Stomach (tissue), 19 donors: ENCODE measurements around the gene PRAMEF1. TPM values are rescaled to one million over a fixed set of nuclear protein-coding genes. Genes with fewer than 3 reads are reported as not detected.
"Not testable (repeated sequence)": the region's sequence is repeated elsewhere in the genome, so short reads cannot be mapped to it uniquely, and the experiment has no call there.

Experiments used
- DNase-seq, 2 donors: peaks; one replicate each; pipeline versions ENCODE4 v3.0.0 to v3.0.0-alpha.2; 2013 to 2019
- H3K27ac ChIP-seq, 5 donors: fragments of 200-600 bp in 4 of 5; sonication (generic) in 4 of 5; one replicate each; pipeline ENCODE4 v1.5.1; 2013 to 2019; ENCODE audit warnings: mild to moderate bottlenecking in 1 of 5, moderate library complexity in 1 of 5
- H3K27me3 ChIP-seq, 3 donors: fragments of 200-600 bp; sonication (generic); one replicate each; pipeline ENCODE4 v1.5.1; 2017 to 2019; ENCODE audit warnings: mixed run types in 1 of 3
- H3K36me3 ChIP-seq, 4 donors: fragments of 200-600 bp; sonication (generic); 1 replicate in 3 of 4; 2 replicates in 1 of 4; pipeline ENCODE4 v1.5.1; 2016 to 2019
- H3K4me1 ChIP-seq, 4 donors: fragments of 200-600 bp; sonication (generic); one replicate each; pipeline ENCODE4 v1.5.1; 2016 to 2019
- H3K4me3 ChIP-seq, 4 donors: fragments of 200-600 bp; sonication (generic) in 3 of 4; one replicate each; pipeline ENCODE4 v1.5.1; 2016 to 2019; ENCODE audit warnings: mild to moderate bottlenecking in 1 of 4
- H3K9me3 ChIP-seq, 4 donors: fragments of 200-600 bp; sonication (generic); one replicate each; pipeline ENCODE4 v1.5.1; 2016 to 2019
- CTCF ChIP-seq, 7 experiments: fragments of 450-650 bp in 4 of 7; fragments of 200-600 bp in 3 of 7; sonication (generic) in 3 of 7; IDR thresholded peaks; one replicate each; pipeline ENCODE4 v1.5.1; 2016 to 2019; ENCODE audit warnings: antibody characterized with exemption in 7 of 7, control low read depth in 2 of 7, mild to moderate bottlenecking in 1 of 7
- EP300 ChIP-seq: sonication (generic); formaldehyde crosslinking; IDR thresholded peaks from one replicate; pipeline ENCODE4 v1.6.1; 2017; ENCODE audit warnings: antibody characterized with exemption
- POLR2A ChIP-seq, 4 donors: fragments of 450-650 bp; IDR thresholded peaks; one replicate each; pipeline ENCODE4 v1.6.1; 2016; ENCODE audit warnings: antibody characterized with exemption in 4 of 4, control low read depth in 2 of 4, mild to moderate bottlenecking in 1 of 4, moderate library complexity in 1 of 4
- POLR2AphosphoS5 ChIP-seq, 3 donors: sonication (generic); formaldehyde crosslinking; IDR thresholded peaks; one replicate each; pipeline ENCODE4 v1.6.1; 2016; ENCODE audit warnings: antibody characterized with exemption in 3 of 3
- WGBS, 5 donors: extraction: QIAGEN DNeasy Blood & Tissue Kit in 3 of 5; methylation state at CpG; one replicate each; pipeline versions ENCODE4 v1.1.5 to v1.1.7; 2013 to 2018; 5-methylcytosine and 5-hydroxymethylcytosine counted together
- intact Hi-C: fragments of 100-400 bp; cut with DNase I; formaldehyde crosslinking; loops from one replicate; pipeline ENCODE4 v1.15.1; 2023; ENCODE audit warnings: low total_unique reads
- long read RNA-seq, 10 donors: transcript quantifications; one replicate each; lab custom pipeline, GENCODE V29; 2026
- polyA plus RNA-seq, 3 donors: library from polyadenylated mRNA; stranded (reverse); fragments of 200-250 nt; gene quantifications; one replicate each; pipeline ENCODE4 v1.2.3, GENCODE V29; 2013
- total RNA-seq, 5 donors: library from RNA; depleted of rRNA; stranded (reverse); fragments of >200 nt; gene quantifications; one replicate each; pipeline versions ENCODE4 v1.1.0 to v1.2.3, GENCODE V29; 2014 to 2016
- donor health status: healthy with polysubstance abuse.
- donor health status: Bipolar disorder and iron deficiency.
- donor health status: healthy.

The PRAMEF1 gene
- total RNA-seq (not detected), polyA plus RNA-seq (not detected)
- long read RNA-seq, donor 1 = 0 reads
- long read RNA-seq, donor 2 = 0 reads
- long read RNA-seq, donor 3 = 0 reads
- long read RNA-seq, donor 4 = 0 reads
- long read RNA-seq, donor 5 = 0 reads
- long read RNA-seq, donor 6 = 0 reads
- long read RNA-seq, donor 7 = 0 reads
- long read RNA-seq, donor 8 = 0 reads
- long read RNA-seq, donor 9 = 0 reads
- long read RNA-seq, donor 10 = 0 reads

GRCh38 chr1:12791097-12791496 lies at the start of gene PRAMEF1:
Gene PRAMEF1, plus strand, starts transcription at chr1:12791397. Its CDS starts 1,831 bp downstream, at chr1:12793228.
- H3K36me3 ChIP-seq, H3K4me1 ChIP-seq, DNase-seq, H3K4me3 ChIP-seq, intact Hi-C loops, H3K27me3 ChIP-seq, H3K27ac ChIP-seq: not testable (repeated sequence)
- H3K9me3 ChIP-seq = peaks cover 0 to 17% (median 8%) of the 10 kb centered on the region in 4 donors
- 57 to 88% (median 82%) methylated on average over 3 to 5 of the region's 5 CpGs for WGBS, 5 donors

- no peak overlapping the region for H3K27ac ChIP-seq
- DNase-seq = no peak
- no peak for TF ChIP-seq EP300
- TF ChIP-seq POLR2A (IDR thresholded peaks at IDR 0.05) = no peak
- TF ChIP-seq POLR2AphosphoS5 (IDR thresholded peaks at IDR 0.05) = no peak
- TF ChIP-seq CTCF (IDR thresholded peaks at IDR 0.05) = no peak
- H3K36me3 ChIP-seq = no peaks in the 10 kb centered on the region
- intact Hi-C loops = no loop called here
- 69 to 87% (median 76%) methylated on average over 3 of the region's 3 CpGs for WGBS, 5 donors
- no peaks in the 10 kb centered on the region for H3K4me1 ChIP-seq
- no peaks in the 10 kb centered on the region for H3K27me3 ChIP-seq
- no peak overlapping the region for H3K4me3 ChIP-seq
- H3K9me3 ChIP-seq = peaks cover 0 to 5% (median under 1%) of the 10 kb centered on the region in 4 donors
Measured at GRCh38 chr1:12741946-12742345, 49.3 kb upstream of the PRAMEF1 start.

GRCh38 chr1:12745126-12745991 lies 45.8 kb upstream of the PRAMEF1 start:
- DNase-seq = no peak
- Histone ChIP-seq H3K27ac (no peak overlapping the region), H3K27me3 (peaks cover 0 to 4% (median 0%) of the 10 kb centered on the region in 3 donors), H3K9me3 (peaks cover 0 to 30% (median 24%) of the 10 kb centered on the region in 4 donors), H3K4me3 (no peak overlapping the region), H3K36me3 (no peaks in the 10 kb centered on the region), H3K4me1 (no peaks in the 10 kb centered on the region)
- intact Hi-C loops = no loop called here
- WGBS, 5 donors = 60 to 71% (median 65%) methylated on average over 3 of the region's 3 CpGs
- no peak for TF ChIP-seq POLR2A (IDR thresholded peaks at IDR 0.05)
- TF ChIP-seq CTCF (IDR thresholded peaks at IDR 0.05) = no peak
- no peak for TF ChIP-seq POLR2AphosphoS5 (IDR thresholded peaks at IDR 0.05)
- TF ChIP-seq EP300 = no peak

GRCh38 chr1:12745992-12746323 lies 45.2 kb upstream of the PRAMEF1 start, which contains the start of gene CFAP107:
Gene CFAP107, plus strand, starts transcription at chr1:12746200. Its CDS starts 231 bp downstream, at chr1:12746431.
- H3K36me3 ChIP-seq = no peaks in the 10 kb centered on the region
- H3K27me3 ChIP-seq = peaks cover 0 to 4% (median 0%) of the 10 kb centered on the region in 3 donors
- intact Hi-C loops = no loop called here
- H3K27ac ChIP-seq = no peak within 1 kb of the TSS
- DNase-seq = peak in 1 of 2 donors; percentile 53
- peaks cover 0 to 36% (median 28%) of the 10 kb centered on the region in 4 donors for H3K9me3 ChIP-seq
- no peak for TF ChIP-seq POLR2A (IDR thresholded peaks at IDR 0.05)
- no peak for TF ChIP-seq EP300
- TF ChIP-seq POLR2AphosphoS5 (IDR thresholded peaks at IDR 0.05) = no peak
- TF ChIP-seq CTCF (IDR thresholded peaks at IDR 0.05) = no peak
- WGBS, 5 donors = 10 to 37% (median 15%) methylated on average over 2 of the region's 2 CpGs
- H3K4me1 ChIP-seq = no peaks in the 10 kb centered on the region
- no peak within 1 kb of the TSS for H3K4me3 ChIP-seq
